Measurements from ENCODE around the gene SLTM.
"Not testable (repeated sequence)": the region's sequence is repeated elsewhere in the genome, so short reads cannot be mapped to it uniquely, and the experiment has no call there.

SLTM gene

GRCh38 chr15:58933281-58934113 lies at the start of gene SLTM:
SLTM (minus strand) TSS chr15:58933679; CDS start chr15:58933565, 114 bp downstream.
- peak; percentile 90 to 92 for DNase-seq

DNA sequence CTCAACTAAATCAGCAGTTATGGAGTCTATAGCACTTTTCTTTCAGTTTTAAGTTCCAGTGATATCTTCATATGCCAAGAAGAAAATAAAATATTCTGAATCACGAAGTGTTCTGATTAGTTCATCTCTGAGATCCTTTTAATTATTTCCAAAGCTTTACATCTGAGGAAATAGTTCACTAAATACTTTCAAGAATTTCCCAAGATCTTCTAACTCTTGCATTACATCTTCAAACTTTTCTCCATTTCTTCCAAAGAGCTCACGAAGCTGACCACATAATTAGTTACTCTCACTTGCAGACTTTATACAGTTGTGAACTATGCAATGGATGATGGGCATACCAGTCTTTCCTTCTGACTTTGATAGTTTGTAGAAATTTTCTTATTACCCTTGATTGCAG lies 49.8 kb upstream of the SLTM start:
- DNase-seq, result no peak

DNA sequence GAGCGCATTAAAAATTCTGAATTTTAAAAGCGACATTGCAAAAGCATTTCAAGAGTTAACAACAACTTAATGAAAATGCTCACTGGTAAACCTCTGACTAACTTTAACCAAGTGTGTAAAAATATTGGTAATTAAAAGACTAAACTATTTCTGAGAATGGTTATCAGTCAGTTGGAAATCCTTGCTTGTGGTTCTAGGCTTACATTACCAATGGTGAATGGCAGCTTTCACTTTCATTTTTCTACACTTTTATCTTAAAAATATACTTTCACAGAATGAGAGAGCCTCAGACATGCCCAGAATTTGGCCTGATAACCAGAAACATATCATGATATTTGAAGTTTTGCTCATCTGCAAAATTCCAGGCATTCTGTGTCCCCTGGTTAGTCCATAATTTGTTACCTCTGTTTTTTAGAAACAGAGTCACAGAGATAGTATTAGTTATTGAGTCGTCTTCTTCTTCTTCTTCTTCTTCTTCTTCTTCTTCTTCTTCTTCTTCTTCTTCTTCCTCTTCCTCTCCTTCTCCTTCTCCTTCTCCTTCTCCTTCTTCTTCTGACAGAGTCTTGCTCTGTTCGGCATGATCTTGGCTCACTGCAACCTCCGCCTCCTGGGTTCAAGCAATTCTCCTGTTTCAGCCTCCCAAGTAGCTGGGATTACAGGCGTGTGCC lies 48.5 kb upstream of the SLTM start:
- DNase-seq, result no peak

DNA sequence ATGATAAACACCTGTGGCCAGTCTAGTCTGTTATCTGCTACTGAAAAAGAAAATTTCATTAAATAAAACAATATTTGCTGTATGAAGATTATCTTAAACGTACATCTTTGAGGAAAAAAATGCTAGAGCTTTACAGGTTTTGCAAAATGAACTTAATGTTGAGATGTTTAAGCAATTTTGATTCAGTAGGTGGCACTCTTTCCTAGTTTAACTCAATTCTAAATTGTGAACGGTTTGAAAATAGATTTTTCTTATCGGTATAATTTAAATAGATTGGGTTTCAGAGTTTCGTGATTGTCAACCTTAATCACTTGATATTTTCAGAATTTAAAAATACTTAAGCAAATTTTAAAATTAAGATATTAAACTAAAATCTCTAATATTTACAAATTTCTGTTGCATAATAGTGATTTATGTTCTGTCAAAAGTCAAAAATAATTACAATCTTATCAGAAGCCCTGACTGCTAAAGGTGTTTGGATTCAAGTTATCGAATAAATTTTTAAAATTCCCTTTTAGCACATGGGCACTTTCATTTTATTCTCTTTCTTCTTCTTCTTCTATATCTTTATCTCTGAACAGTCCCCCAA lies 47.0 kb upstream of the SLTM start:
- DNase-seq, result no peak

DNA sequence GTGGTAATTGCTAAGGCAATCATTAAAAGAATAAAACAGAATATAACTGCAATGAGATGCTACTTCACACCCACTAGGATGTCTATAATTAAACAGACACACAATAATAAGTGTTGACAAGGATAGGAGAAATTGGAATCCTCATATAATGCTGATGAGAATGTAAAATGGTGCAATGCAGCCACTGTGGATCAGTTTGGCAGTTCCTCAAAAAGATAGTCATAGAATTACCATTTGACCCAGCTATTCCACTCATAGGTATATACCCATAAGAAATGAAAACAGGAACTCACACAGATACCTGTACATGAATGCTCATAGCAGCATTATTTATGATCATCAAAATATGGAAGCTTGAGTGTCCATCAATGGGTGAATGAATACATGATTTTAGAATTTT lies 44.4 kb upstream of the SLTM start:
- DNase-seq, result no peak

- no peak for DNase-seq
Measured at GRCh38 chr15:58967479-58967878, 34.0 kb upstream of the SLTM start.

- no peak for DNase-seq
Measured at GRCh38 chr15:58966698-58967097, 33.2 kb upstream of the SLTM start.

DNA sequence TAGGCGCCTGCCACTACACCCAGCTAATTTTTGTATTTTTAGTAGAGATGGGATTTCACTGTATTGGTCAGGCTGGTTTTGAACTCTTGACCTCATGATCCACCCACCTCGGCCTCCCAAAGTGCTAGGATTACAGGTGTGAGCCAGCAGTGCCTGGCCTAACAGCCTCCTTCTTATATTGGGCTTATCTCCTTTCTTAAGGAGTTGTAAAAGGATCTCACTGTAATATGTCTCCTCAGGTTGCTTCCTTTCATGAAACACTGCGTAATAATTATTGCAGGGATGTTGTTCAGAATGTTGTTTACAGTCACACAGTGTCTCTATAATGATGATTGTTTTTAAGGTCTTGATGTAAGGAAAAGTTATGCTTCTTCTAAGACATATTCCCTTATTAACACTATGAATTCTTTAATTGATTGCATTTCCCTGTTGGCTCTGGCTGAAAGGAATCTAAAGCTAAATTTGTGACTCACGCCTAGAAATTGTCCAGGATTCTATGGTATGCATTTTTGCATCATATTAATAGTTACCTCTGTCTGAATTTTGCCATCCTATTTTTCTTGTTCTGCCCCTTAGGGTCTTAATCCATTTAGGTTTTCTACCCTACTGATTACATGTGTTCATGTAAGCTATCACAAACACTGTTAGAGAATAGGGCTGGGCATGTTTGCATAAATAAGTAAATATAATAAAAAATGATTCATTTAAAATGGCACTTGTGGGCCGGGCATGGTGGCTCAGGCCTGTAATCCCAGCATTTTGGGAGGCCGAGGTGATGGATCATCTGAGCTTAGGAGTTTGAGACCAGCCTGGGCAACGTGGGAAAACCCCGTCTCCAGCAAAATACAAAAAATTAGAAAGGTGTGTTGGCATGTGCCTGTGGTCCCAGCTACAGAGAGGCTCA lies 29.4 kb upstream of the SLTM start:
- DNase-seq, result no peak

DNA sequence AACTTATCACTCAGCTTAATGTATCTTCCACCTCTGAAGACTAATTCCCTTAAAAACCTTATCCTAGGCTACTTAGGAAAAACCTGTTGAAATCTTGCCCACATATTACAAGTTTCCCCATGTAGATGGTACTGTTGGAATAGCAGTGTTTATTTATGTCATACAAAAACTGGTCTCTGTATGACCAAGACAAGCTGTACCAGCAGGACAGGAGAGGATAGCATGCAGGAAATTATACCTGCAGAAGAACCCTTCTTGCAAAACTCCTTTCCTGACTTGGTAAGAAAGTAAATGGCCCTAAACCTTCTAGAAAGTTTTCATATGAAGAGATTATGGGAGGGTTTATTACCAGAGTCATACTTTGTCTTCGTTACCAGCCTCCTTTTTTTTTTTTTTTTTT lies 28.7 kb upstream of the SLTM start:
- no peak for DNase-seq

DNA sequence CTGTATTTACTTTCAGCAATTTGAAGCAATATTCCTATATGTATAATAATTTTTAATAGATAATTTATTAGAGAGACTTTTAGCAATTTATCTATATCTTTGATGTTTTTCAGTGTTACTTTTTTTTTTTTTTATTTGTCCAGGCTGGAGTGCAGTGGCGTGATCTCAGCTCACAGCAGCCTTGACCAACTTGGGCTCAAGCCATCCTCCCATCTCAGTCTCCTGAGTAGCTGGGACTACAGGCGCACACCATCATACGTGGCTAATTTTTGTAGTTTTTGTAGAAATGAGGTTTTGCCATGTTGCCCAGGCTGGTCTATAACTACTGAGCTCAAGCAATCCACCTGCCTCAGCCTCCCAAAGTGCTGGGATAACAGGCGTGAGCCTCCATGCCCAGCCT lies 25.3 kb upstream of the SLTM start:
- no peak for DNase-seq

DNA sequence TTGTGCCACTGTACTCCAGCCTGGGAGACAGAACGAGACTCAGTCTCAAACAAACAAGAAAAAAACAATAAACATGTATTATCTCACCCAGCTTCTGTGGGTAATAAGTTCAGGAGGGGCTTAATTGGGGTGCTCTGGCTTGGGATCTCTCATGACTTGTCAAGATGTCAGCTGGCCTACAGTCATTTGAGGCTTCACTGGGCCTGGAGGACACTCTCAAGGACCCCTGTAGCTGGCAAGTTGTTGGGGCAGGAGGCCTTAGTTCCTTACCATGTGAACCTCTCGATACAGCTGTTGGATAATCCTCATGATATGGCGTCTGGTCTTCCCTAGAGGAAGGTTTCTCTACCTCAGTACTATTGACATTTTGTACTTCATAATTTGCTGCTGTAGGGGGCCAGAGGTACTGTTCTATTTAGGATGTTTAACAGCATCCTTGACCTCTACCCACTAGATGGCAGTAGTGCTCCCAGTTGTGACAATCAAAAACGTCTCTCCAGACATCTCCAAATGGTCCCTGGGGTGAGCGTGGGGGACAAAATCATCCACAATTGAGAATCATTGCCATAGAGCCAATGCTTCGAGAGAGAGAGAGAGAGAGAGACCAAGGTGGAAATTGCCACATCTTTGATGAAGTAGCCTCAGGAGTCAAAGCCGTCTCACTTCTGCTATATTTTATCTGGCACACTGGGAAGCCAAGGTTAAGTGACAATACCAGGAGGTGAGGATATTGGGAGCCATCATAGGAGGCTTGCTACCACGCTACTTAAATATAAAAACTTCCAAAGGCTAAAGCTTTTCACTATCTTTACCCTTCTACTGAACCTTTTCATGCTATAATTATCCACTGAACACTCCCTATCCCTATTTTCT lies 23.9 kb upstream of the SLTM start:
- DNase-seq, result peak; percentile 54 to 60

- no peak for DNase-seq
Measured at GRCh38 chr15:58952751-58953150, 19.3 kb upstream of the SLTM start.

DNA sequence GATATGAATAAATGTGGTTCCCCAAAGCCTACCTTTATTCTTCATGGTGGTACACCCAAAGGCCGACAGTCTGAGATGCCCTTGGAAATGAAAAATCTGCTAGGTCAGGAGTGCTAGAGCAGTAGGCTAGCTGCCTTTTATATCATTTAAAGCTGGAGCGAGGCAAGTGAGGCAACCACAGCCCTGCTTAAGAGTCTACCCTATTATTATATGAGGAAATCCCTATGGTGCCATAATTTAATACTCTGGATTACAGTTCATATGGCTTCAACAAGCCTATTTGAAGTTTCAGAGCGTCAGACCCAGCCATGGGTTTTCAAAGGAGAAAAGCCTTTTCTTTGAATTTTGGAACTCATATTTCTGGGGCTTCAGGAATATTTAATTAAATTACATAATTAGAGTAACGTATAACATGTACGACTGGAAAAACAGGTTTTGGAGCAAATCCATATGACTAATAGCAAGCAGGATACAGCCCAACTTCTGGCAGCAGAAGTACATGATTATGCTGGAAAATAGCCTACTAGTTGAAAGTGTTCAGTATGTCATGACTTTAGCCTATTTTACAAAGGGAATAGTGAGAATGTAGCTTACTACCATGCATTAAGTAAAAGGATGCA lies 18.0 kb upstream of the SLTM start:
- no peak for DNase-seq

GRCh38 chr15:58947179-58947578 lies 13.7 kb upstream of the SLTM start:
- no peak for DNase-seq

- not testable (repeated sequence) for DNase-seq
Measured at GRCh38 chr15:58934974-58935373, 1.5 kb upstream of the SLTM start.

DNA sequence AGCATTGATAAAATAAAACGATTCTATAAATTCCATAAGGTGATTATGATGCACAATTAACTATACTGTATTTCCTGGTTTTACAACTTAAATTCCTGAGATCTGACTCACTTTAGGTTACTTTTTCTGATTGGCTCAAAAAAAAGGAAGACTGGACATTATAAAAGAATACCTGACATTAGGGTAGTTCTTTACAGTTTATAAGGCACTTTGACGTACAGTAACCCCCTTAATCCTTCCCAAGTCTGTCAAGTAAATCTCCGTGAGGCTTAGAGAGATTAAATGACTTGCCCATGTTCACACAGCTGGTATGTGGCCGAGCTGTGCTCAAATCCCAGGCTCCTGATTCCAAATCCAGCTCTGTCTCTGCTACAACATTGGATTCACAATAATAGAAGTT lies 1.0 kb upstream of the SLTM start:
- DNase-seq, result no peak

- no peak for DNase-seq
Measured at GRCh38 chr15:58934114-58934447, 602 bp upstream of the SLTM start.

DNA sequence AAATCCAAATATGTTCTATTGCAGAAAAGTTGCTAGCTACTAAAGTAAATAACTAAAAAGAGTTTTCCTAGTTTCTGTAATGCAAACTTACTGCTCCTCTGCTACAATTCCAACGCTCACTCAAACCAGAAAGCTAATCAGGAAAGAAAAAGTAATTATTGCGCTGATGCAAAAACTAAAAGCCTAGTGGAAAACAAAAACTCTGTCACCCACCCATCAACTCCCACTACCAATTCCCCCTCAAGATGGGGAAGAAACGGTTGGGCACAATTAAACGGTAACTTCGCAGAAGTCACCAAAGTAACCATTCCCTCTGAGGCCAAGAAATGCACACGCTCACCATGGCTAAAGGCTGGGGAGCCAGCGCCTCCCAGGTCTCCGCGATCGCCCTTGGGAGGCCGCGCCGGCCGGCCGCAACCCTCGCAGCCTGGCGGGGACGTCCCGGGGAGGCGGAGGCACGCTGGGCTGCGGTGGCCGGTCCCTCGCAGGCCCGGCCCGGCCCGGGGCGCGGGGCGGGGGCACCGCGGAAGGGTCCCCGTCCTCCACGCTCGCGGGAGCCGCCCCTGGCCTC lies 684 bp downstream of the SLTM start:
- DNase-seq, result no peak

DNA sequence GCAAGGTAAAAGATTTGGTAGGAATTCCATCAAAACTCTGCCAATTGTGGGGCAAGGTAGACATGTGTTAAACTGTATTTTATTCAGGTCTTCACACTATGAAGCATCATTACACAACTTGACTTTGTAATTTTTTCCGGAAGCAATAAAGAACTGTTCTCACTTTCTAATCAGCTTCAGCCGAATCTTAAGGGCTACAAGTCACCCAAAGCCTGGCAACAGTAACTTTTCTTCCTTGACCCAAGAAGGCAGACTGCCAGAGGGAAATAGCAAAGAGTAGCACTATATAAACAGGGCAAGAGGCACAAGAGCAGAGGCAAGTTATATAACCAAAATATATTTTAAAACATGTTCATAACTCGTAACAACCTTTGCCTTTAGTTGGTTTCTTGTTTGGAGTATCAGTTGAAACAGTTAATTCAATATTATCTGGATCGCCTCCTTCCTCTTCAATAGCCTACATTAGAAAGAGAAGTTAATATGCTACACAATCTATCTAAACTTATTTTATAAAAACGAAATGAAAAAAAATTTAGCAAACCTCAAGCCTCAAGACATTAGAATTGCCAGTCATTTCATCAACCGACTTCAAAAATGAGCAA lies 1.4 kb downstream of the SLTM start:
- no peak for DNase-seq

DNA sequence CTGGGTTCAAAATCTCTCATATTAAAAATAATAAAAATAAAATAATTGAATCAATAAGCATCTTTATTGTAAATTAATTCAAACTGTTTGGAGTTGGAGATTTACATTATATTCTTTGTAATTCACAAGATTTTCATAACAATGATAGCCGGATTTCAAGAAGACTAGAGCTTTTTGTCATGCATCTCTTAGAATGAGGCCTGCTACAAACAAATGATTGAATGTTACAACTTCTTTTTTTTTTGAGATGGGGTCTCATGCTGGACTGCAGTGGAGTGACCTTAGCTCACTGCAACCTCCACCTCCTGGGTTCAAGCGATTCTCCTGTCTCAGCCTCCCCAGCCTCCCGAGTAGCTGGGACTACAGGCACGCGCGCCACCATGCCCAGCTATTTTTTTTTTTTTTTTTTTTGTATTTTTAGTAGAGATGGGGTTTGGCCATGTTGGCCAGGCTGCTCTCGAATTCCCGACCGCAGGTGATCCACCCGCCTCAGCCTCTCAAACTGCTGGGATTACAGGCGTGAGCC lies 3.5 kb downstream of the SLTM start:
- no peak for DNase-seq

DNA sequence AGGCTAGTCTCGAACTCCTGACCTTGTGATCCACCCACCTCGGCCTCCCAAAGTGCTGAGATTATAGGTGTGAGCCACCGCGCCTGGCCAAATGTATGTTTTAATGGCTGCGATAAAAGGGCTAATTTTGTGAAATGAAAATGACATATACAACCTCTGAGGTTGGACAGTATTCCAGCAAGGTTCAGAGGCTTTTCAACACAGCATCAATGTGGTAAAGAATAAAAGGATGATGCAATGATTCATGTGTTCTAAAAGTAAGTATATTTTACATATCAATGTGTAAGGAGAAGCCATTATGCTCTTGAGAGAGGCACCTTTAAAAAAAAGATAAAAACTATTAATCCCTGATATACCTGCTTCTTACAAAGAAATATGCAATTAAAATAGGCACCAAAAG lies 6.7 kb downstream of the SLTM start:
- DNase-seq, result no peak
